Ovary (tissue), 3 donors: Measurements from ENCODE around the gene SLC9A2.

Source experiments
- CTCF ChIP-seq, 3 donors: fragments of 450-650 bp in 2 of 3; fragments of 200-600 bp in 1 of 3; IDR thresholded peaks; one replicate each; pipeline versions ENCODE4 v1.5.1 to v1.8.0; 2016 to 2022; ENCODE audit warnings: antibody characterized with exemption in 3 of 3, mild to moderate bottlenecking in 1 of 3
- EP300 ChIP-seq: sonication (generic); formaldehyde crosslinking; IDR thresholded peaks from one replicate; pipeline ENCODE4 v1.6.1; 2017; ENCODE audit warnings: antibody characterized with exemption
- POLR2A ChIP-seq: fragments of 450-650 bp; IDR thresholded peaks from one replicate; pipeline ENCODE4 v1.6.1; 2017; ENCODE audit warnings: antibody characterized with exemption, mild to moderate bottlenecking, moderate library complexity
- donor health status: DM: no; HTN: no; CAD: no.

- TF ChIP-seq POLR2A (no peak), CTCF (IDR thresholded peaks at IDR 0.05) (no peak), EP300 (no peak)
These were observed 85.2 kb downstream of the SLC9A2 start for GRCh38 chr2:102704531-102704930.
